Liver (tissue), 9 donors: ENCODE results near the gene RPTOR. TPM values are rescaled to one million over a fixed set of nuclear protein-coding genes. Genes with fewer than 3 reads are reported as not detected.

Source experiments
- DNase-seq: peaks from one replicate; pipeline ENCODE4 v3.0.0-alpha.2; 2017; ENCODE audit warnings: low spot score
- H3K27ac ChIP-seq, 2 donors: one replicate each; pipeline ENCODE4 v1.7.0; 2013; ENCODE audit warnings: inconsistent platforms in 2 of 2, low read length in 2 of 2, control low read depth in 1 of 2, low read depth in 1 of 2, mild to moderate bottlenecking in 1 of 2
- H3K27me3 ChIP-seq, 4 donors: one replicate each; pipeline versions ENCODE4 v1.6.1 to v1.7.0; 2013; ENCODE audit warnings: low read length in 3 of 4, inconsistent platforms in 1 of 4, mild to moderate bottlenecking in 1 of 4, moderate library complexity in 1 of 4; ENCODE audit not compliant: control insufficient read depth in 4 of 4, insufficient read depth in 4 of 4
- H3K36me3 ChIP-seq, 4 donors: one replicate each; pipeline versions ENCODE4 v1.6.1 to v1.7.0; 2013; ENCODE audit warnings: low read length in 3 of 4, mild to moderate bottlenecking in 3 of 4, low read depth in 1 of 4, moderate library complexity in 1 of 4; ENCODE audit not compliant: control insufficient read depth in 4 of 4, insufficient read depth in 3 of 4
- H3K4me1 ChIP-seq, 4 donors: one replicate each; pipeline versions ENCODE4 v1.6.1 to v1.7.0; 2013; ENCODE audit warnings: low read length in 3 of 4, mild to moderate bottlenecking in 3 of 4, moderate library complexity in 1 of 4; ENCODE audit not compliant: control insufficient read depth in 4 of 4, insufficient read depth in 4 of 4
- H3K4me3 ChIP-seq, 3 donors: one replicate each; pipeline versions ENCODE4 v1.6.1 to v1.7.0; 2013; ENCODE audit warnings: low read length in 3 of 3, control low read depth in 1 of 3, low read depth in 1 of 3, mild to moderate bottlenecking in 1 of 3
- H3K9ac ChIP-seq, 2 donors: one replicate each; pipeline ENCODE4 v1.7.0; 2013; ENCODE audit warnings: low read length in 2 of 2, mild to moderate bottlenecking in 2 of 2, moderate library complexity in 2 of 2, control low read depth in 1 of 2, low read depth in 1 of 2
- H3K9me3 ChIP-seq, 4 donors: one replicate each; pipeline versions ENCODE4 v1.6.1 to v1.7.0; 2013; ENCODE audit warnings: low read length in 3 of 4; ENCODE audit not compliant: control insufficient read depth in 4 of 4
- EGR1 ChIP-seq, 2 donors: IDR thresholded peaks; 2 replicates each; pipeline ENCODE4 v1.6.1; 2016 to 2018; ENCODE audit warnings: antibody characterized with exemption in 2 of 2, low read depth in 2 of 2
- FOXA1 ChIP-seq: IDR thresholded peaks from 2 replicates; pipeline ENCODE4 v1.6.1; 2016; ENCODE audit warnings: antibody characterized with exemption
- GABPA ChIP-seq, 2 donors: IDR thresholded peaks in 1 of 2; conservative IDR thresholded peaks in 1 of 2; 2 replicates each; pipeline ENCODE4 v1.6.1; 2016; ENCODE audit warnings: antibody characterized with exemption in 2 of 2, mild to moderate bottlenecking in 1 of 2, moderate library complexity in 1 of 2
- HNF4G ChIP-seq: IDR thresholded peaks from 2 replicates; pipeline ENCODE4 v1.6.1; 2016; ENCODE audit warnings: antibody characterized with exemption
- JUND ChIP-seq, 2 donors: IDR thresholded peaks; 2 replicates each; pipeline ENCODE4 v1.6.1; 2016; ENCODE audit warnings: antibody characterized with exemption in 2 of 2
- NR2F2 ChIP-seq: IDR thresholded peaks from 2 replicates; pipeline ENCODE4 v1.6.1; 2016; ENCODE audit warnings: antibody characterized with exemption
- RAD21 ChIP-seq, 2 donors: IDR thresholded peaks; 2 replicates each; pipeline ENCODE4 v1.6.1; 2016; ENCODE audit warnings: antibody characterized with exemption in 2 of 2, mild to moderate bottlenecking in 2 of 2
- RXRA ChIP-seq, 2 donors: IDR thresholded peaks; 2 replicates each; pipeline ENCODE4 v1.6.1; 2017 to 2018; ENCODE audit warnings: antibody characterized with exemption in 2 of 2, mild to moderate bottlenecking in 1 of 2
- SP1 ChIP-seq: IDR thresholded peaks from 2 replicates; pipeline ENCODE4 v1.6.1; 2018; ENCODE audit warnings: antibody characterized with exemption, mild to moderate bottlenecking
- TAF1 ChIP-seq: conservative IDR thresholded peaks from 2 replicates; pipeline ENCODE4 v1.6.1; 2016; ENCODE audit warnings: antibody characterized with exemption, mild to moderate bottlenecking
- WGBS: extraction: QIAGEN DNeasy Blood & Tissue Kit; methylation state at CpG from one replicate; pipeline ENCODE4 v1.1.7; 2013; 5-methylcytosine and 5-hydroxymethylcytosine counted together
- polyA plus RNA-seq, 2 donors: library from polyadenylated mRNA; stranded (reverse) in 1 of 2; unstranded in 1 of 2; fragments of 200-250 nt in 1 of 2; fragments of >200 nt in 1 of 2; fragmentation: Nextera tagmentation in 1 of 2; extraction: Ambion mirVana in 1 of 2; gene quantifications; one replicate each; pipeline versions ENCODE4 v1.2.1 to v1.2.3, GENCODE V29; 2013 to 2015
- total RNA-seq, 2 donors: library from RNA; depleted of rRNA; stranded (reverse); fragments of >200 nt; gene quantifications; one replicate each; pipeline ENCODE4 v1.2.3, GENCODE V29; 2014
- TF ChIP-seq, protein P1 (sequence below): IDR thresholded peaks from 2 replicates; pipeline ENCODE4 v1.6.1; 2016; ENCODE audit warnings: antibody characterized with exemption
- TF ChIP-seq, protein P2 (sequence below): IDR thresholded peaks from 2 replicates; pipeline ENCODE4 v1.6.1; 2016; ENCODE audit warnings: antibody characterized with exemption
- TF ChIP-seq, protein P3 (sequence below): fragments of 150-350 bp; IDR thresholded peaks from 2 replicates; pipeline ENCODE4 v1.5.1; 2017; ENCODE audit warnings: improper control_type of control experiment, low read depth, low read length; ENCODE audit not compliant: missing input control
- TF ChIP-seq, protein P4 (sequence below): IDR thresholded peaks from 2 replicates; pipeline ENCODE4 v1.6.1; 2016; ENCODE audit warnings: antibody characterized with exemption, mild to moderate bottlenecking
- donor health status: healthy.
- donor health status: healthy.
- donor health status: healthy.
- donor health status: healthy.
- donor health status: healthy.

Gene RPTOR
- total and polyA plus RNA-seq, 4 donors, result 4.8 to 25.4 (median 11.6) TPM

DNA sequence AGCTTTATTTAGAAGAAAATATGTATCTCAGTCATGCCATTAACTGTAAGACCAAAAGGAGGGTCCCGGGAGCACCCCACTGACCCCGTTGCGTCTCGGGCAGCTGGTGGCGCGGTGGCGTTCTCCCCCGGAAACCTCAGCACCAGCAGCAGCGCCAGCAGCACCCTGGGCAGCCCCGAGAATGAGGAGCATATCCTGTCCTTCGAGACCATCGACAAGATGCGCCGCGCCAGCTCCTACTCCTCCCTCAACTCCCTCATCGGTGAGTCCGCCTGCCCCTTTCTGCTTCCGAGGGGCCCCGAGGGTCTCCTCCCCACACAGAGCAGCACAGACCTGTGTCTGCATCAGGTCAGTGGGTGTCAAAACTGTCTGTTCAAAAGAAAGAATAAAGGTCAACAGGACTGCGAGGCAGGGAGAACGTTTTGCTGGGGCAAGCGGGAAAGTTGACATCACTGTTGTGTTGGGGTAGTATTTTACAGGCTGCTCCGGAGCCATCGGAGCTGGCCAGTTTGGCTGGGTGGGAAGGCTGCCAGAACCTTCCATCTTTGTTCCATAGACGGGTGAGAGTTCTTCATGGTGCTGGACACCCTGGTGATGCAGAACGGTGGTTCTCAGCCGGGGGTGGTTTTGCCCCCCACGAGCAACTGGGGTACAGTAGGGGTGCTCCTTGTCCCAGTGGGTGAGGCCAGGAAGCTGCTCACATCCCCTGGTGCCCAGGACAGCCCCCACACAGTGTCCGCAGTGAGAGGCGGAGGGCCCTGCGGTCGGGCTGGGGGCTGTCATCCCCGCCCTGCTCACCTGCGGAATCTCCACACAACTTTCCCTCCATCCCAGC lies 349.2 kb downstream of the RPTOR start:
- Histone ChIP-seq H3K36me3 (peaks cover 6 to 32% (median 10%) of the 10 kb centered on the region in 4 donors), H3K9me3 (no peaks in the 10 kb centered on the region), H3K9ac (no peak overlapping the region), H3K27ac (no peak overlapping the region), H3K4me1 (no peaks in the 10 kb centered on the region), H3K4me3 (no peak overlapping the region), H3K27me3 (no peaks in the 10 kb centered on the region)
- no peak for DNase-seq
- TF ChIP-seq, protein P1, sequence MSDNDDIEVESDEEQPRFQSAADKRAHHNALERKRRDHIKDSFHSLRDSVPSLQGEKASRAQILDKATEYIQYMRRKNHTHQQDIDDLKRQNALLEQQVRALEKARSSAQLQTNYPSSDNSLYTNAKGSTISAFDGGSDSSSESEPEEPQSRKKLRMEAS, result no peak
- no peak for TF ChIP-seq TAF1
- TF ChIP-seq HNF4G, result no peak
- no peak for TF ChIP-seq RAD21 (IDR thresholded peaks at IDR 0.05)
- 95% methylated on average over 34 of the region's 34 CpGs for WGBS

DNA sequence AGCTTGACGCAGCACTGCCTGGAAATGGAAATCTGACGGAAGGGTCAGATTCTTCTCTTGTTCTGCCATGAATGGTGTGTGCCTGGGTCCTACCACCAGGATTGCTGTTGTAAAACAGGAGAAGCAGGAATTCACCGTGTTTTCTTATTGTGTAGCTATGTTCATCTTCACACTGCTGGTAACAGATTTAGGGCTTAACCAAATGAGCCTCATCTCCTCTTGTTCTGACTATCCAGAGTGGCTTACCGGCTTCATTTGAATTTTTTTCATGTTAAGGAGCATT lies 349.7 kb downstream of the RPTOR start:
- TF ChIP-seq NR2F2 (no peak), RXRA (IDR thresholded peaks at IDR 0.05) (no peak)
- H3K4me3 ChIP-seq, result no peak overlapping the region
- H3K9me3 ChIP-seq, result no peaks in the 10 kb centered on the region
- H3K9ac ChIP-seq, result no peak overlapping the region
- H3K27ac ChIP-seq, result no peak overlapping the region
- peaks cover 7 to 32% (median 10%) of the 10 kb centered on the region in 4 donors for H3K36me3 ChIP-seq
- H3K4me1 ChIP-seq, result peaks cover 0 to 1% (median 0%) of the 10 kb centered on the region in 4 donors
- 94% methylated on average over 4 of the region's 4 CpGs for WGBS
- no peak for DNase-seq
- no peaks in the 10 kb centered on the region for H3K27me3 ChIP-seq

DNA sequence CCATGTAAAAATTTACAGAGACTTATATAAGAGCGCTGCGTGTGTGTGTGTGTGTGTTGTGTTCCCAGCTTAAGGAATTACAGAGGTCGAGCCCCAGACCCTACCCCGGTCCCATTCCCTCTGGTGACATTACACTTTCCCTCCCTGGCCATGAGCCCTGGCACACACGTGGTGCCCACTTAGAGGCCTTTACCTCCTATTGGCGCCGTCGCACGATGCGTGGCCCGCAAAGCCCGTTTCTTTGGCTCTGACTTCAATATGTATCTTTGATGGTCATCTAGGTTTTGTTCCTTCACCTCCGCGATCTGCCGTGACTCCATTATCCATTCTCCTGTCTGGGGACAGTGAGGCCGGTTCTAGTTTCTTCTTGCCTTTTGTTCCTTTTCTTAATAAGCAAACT lies 350.1 kb downstream of the RPTOR start:
- WGBS, result 96% methylated on average over 16 of the region's 16 CpGs
- H3K27me3 ChIP-seq, result no peaks in the 10 kb centered on the region
- DNase-seq, result no peak
- no peak overlapping the region for H3K4me3 ChIP-seq
- peaks cover 7 to 32% (median 10%) of the 10 kb centered on the region in 4 donors for H3K36me3 ChIP-seq
- H3K9ac ChIP-seq, result no peak overlapping the region
- no peaks in the 10 kb centered on the region for H3K9me3 ChIP-seq
- no peak for TF ChIP-seq GABPA (IDR thresholded peaks at IDR 0.05 in 1 of 2, conservative IDR thresholded peaks at IDR 0.05 in 1 of 2)
- TF ChIP-seq RAD21 (IDR thresholded peaks at IDR 0.05), result no peak
- no peak for TF ChIP-seq FOXA1
- no peak for TF ChIP-seq SP1
- TF ChIP-seq TAF1, result no peak
- TF ChIP-seq JUND (IDR thresholded peaks at IDR 0.05), result no peak
- peaks cover 0 to 4% (median 2%) of the 10 kb centered on the region in 4 donors for H3K4me1 ChIP-seq
- H3K27ac ChIP-seq, result no peak overlapping the region

DNA sequence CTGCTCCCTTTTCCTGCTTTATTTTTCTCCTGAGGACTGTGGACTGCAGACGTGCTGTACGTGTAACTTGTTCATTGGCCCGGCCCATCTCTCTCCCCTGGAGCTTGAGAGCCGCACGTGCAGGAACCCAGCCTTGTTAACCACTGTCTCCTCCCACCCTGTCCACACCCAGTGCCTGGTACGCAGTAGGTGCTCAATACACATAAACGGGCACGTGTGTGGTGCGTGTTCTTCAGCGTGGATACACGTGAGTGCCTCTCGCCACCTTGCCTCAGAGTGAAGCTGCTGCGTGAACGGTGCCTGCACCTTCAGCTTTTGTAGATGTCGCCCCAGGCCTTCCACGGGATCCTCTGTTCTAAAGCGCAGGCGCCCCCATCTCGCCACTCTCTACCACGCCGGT lies 350.7 kb downstream of the RPTOR start:
- Histone ChIP-seq H3K4me3 (no peak overlapping the region), H3K27ac (no peak overlapping the region), H3K27me3 (no peaks in the 10 kb centered on the region), H3K4me1 (peaks cover 0 to 8% (median 5%) of the 10 kb centered on the region in 4 donors), H3K9me3 (no peaks in the 10 kb centered on the region), H3K9ac (no peak overlapping the region), H3K36me3 (peaks cover 7 to 32% (median 10%) of the 10 kb centered on the region in 4 donors)
- 88% methylated on average over 21 of the region's 21 CpGs for WGBS
- no peak for DNase-seq
- no peak for TF ChIP-seq RAD21 (IDR thresholded peaks at IDR 0.05)
- TF ChIP-seq NR2F2, result no peak
- TF ChIP-seq, protein P2, sequence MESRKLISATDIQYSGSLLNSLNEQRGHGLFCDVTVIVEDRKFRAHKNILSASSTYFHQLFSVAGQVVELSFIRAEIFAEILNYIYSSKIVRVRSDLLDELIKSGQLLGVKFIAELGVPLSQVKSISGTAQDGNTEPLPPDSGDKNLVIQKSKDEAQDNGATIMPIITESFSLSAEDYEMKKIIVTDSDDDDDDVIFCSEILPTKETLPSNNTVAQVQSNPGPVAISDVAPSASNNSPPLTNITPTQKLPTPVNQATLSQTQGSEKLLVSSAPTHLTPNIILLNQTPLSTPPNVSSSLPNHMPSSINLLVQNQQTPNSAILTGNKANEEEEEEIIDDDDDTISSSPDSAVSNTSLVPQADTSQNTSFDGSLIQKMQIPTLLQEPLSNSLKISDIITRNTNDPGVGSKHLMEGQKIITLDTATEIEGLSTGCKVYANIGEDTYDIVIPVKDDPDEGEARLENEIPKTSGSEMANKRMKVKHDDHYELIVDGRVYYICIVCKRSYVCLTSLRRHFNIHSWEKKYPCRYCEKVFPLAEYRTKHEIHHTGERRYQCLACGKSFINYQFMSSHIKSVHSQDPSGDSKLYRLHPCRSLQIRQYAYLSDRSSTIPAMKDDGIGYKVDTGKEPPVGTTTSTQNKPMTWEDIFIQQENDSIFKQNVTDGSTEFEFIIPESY, result no peak
- TF ChIP-seq FOXA1, result no peak
- TF ChIP-seq EGR1 (IDR thresholded peaks at IDR 0.05; ENCODE audit: low read depth in 2 of 2), result no peak
- no peak for TF ChIP-seq RXRA (IDR thresholded peaks at IDR 0.05)
- no peak for TF ChIP-seq JUND (IDR thresholded peaks at IDR 0.05)
- TF ChIP-seq, protein P1, result no peak
- TF ChIP-seq HNF4G, result no peak
- no peak for TF ChIP-seq SP1
- TF ChIP-seq, protein P3, sequence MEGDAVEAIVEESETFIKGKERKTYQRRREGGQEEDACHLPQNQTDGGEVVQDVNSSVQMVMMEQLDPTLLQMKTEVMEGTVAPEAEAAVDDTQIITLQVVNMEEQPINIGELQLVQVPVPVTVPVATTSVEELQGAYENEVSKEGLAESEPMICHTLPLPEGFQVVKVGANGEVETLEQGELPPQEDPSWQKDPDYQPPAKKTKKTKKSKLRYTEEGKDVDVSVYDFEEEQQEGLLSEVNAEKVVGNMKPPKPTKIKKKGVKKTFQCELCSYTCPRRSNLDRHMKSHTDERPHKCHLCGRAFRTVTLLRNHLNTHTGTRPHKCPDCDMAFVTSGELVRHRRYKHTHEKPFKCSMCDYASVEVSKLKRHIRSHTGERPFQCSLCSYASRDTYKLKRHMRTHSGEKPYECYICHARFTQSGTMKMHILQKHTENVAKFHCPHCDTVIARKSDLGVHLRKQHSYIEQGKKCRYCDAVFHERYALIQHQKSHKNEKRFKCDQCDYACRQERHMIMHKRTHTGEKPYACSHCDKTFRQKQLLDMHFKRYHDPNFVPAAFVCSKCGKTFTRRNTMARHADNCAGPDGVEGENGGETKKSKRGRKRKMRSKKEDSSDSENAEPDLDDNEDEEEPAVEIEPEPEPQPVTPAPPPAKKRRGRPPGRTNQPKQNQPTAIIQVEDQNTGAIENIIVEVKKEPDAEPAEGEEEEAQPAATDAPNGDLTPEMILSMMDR, result no peak
- TF ChIP-seq, protein P4, sequence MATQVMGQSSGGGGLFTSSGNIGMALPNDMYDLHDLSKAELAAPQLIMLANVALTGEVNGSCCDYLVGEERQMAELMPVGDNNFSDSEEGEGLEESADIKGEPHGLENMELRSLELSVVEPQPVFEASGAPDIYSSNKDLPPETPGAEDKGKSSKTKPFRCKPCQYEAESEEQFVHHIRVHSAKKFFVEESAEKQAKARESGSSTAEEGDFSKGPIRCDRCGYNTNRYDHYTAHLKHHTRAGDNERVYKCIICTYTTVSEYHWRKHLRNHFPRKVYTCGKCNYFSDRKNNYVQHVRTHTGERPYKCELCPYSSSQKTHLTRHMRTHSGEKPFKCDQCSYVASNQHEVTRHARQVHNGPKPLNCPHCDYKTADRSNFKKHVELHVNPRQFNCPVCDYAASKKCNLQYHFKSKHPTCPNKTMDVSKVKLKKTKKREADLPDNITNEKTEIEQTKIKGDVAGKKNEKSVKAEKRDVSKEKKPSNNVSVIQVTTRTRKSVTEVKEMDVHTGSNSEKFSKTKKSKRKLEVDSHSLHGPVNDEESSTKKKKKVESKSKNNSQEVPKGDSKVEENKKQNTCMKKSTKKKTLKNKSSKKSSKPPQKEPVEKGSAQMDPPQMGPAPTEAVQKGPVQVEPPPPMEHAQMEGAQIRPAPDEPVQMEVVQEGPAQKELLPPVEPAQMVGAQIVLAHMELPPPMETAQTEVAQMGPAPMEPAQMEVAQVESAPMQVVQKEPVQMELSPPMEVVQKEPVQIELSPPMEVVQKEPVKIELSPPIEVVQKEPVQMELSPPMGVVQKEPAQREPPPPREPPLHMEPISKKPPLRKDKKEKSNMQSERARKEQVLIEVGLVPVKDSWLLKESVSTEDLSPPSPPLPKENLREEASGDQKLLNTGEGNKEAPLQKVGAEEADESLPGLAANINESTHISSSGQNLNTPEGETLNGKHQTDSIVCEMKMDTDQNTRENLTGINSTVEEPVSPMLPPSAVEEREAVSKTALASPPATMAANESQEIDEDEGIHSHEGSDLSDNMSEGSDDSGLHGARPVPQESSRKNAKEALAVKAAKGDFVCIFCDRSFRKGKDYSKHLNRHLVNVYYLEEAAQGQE, result no peak
